GM18861 (cell line): ENCODE measurements around the gene PDK3.

ENCODE experiments used
- ATAC-seq: cut with Tn5 transposase; IDR thresholded peaks from one replicate; pipeline ENCODE4 v1.9.1; 2021; ENCODE audit not compliant: unreplicated experiment

PDK3 gene

DNA sequence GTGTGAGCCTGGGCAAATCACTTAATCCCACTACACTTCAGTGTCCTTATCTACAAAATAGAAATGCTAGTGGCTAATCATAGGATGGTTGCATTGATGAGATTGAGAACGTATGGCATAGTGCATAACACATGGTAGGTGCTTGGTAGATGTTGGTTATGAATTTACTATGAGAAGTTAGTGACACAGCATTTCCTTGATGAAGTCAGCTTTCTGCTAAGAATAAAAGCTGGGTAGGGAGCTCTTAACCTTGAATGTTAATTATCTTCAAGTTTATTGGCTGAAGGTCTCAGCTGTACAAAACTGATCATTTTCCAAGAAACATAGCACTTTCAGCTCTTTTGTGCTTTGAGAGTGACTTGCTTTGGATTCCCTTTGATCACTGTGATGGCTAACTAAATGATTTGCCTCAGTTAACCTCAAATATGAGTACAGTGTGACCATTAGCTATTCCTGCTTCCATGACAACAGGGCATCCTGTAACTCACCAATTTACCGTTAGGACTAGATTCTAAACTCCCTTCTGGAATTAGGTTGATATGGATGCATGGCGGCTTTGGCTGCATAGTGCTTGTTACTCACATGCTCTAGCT, 17.8 kb downstream of the PDK3 start:
- no peak for ATAC-seq

GRCh38 chrX:24483596-24483995, 18.5 kb downstream of the PDK3 start:
- ATAC-seq = no peak

DNA sequence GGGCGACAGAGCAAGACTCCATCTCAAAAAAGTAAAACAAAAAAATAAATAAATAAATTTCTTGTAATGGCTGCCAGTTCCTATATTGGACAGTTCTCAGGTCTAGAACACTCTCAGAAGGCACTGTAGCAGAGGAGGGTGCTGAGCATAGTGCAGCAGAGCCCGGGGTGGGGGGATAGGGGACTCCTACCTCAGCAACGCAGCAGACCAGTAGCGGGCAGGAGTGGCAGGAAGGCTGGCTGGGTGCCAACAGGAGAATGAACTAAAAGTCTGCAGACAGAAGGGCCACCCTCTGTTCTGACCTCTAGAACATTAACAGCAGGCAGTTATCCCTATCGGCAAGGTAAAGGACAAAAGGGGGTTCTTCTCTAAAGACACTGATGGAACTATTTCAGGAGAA, 20.2 kb downstream of the PDK3 start:
- ATAC-seq = no peak

DNA sequence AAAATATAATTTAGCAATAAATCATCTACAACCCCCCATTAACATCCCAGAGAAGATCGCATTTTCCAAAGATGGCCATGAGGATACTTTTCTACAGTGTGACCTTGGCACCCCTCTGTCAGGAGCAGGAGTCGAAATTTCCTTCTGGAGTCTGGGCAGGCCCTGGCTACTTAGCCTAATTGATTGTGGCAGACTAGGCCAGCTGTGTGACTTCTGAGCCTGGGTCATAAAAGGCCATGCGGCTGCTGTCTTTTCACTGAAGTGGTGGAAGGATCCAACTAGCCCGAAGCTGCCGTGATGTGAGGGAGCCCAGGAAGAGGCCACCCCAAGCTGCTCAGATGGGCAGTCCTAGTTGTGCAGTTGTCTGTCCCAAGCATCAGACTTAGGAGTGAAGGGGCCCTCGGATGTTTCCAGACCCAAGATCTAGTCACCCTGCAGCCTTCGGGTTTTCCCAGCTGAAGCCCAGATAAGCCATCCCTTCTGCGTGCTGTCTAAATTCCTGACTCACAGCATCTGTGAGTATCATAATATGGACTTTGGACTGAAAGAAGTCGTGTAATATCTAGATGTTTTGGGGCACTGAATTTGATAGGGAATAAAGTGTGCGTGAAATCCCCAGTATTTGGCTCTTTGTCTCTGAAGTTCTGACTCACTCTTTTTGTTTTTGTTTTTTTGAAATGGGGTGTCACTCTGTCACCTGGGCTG, 21.0 kb downstream of the PDK3 start:
- ATAC-seq = no peak

DNA sequence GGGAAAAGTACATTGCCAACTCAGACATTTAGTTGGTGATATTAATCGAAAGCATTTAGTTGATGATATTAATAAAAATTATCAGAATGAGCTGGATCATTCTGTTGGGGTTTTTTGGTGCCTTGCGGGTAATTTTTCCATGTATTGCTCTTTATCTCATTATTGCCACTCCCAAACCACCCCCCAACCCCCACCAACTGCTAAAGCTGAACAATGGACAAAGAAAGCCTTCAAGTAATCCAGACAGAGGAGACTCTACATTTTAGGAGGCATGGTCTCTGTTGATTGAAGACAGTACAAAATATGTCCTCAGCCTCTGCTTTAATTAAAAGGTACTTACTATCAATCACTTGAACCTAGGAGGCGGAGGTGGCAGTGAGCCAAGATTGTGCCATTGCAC, 22.5 kb downstream of the PDK3 start:
- no peak for ATAC-seq

DNA sequence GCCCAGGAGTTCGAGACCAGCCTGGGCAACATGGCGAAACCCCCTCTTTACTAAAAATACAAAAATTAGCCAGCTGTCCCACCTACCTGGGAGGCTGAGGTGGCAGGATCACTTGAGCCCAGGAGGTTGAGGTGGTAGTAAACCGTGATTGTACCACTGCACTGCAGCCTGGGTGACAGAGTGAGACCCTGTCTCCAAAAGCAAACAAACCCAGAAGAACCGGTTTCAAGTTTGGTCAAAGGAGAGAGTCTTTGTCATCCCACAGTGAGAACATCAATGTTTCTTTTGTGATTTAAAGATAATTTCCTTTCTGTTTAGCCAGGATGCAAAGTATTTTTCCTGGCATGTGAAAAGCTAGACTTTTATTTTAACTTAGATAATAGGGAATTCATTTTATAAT, 26.7 kb downstream of the PDK3 start:
- no peak for ATAC-seq

- ATAC-seq = no peak
These were observed 28.9 kb downstream of the PDK3 start for GRCh38 chrX:24493740-24494581.

DNA sequence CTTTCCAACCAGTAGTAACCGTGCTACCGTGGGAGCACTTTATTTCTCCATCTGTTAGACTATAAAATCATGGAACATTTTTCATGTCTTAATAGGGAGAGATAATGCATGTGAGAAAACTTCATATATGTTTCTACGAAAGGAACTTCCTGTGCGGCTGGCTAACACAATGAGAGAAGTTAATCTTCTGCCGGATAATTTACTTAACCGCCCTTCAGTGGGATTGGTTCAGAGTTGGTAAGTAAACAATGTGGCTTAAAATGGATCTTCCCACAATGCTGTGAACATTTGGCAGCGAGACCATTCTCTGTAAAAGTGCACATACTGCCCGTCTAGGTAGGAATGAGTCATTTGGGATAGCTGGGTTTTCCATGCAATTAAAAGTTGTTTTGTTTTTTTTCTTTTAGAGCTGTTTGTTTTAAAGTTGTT, 29.6 kb downstream of the PDK3 start:
- ATAC-seq = no peak

DNA sequence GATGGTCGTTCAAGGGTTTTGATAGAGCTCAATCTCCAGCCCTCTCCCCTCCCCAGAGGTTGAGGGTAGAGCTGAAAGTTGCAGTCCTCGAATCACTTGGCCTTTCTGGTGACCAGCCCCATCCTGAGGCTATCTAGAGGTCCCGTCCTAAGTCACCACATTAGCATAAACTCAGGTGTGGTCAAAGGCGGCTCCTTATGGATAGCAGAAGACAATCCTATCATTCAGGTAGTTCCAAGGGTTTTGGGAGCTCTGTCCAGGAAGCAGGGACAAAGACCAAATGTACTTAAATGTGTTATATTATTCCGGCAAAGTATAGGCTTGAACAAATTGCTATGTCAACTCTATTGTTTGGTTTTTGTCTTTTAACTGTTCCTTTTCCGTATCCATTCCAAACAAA, 30.6 kb downstream of the PDK3 start:
- no peak for ATAC-seq

GRCh38 chrX:24498181-24498580, 33.1 kb downstream of the PDK3 start:
- no peak for ATAC-seq

GRCh38 chrX:24498975-24499374, 33.9 kb downstream of the PDK3 start:
- peak; percentile 82 for ATAC-seq

- peak; percentile 71 for ATAC-seq
These were observed 41.0 kb downstream of the PDK3 start for GRCh38 chrX:24506082-24506481.

DNA sequence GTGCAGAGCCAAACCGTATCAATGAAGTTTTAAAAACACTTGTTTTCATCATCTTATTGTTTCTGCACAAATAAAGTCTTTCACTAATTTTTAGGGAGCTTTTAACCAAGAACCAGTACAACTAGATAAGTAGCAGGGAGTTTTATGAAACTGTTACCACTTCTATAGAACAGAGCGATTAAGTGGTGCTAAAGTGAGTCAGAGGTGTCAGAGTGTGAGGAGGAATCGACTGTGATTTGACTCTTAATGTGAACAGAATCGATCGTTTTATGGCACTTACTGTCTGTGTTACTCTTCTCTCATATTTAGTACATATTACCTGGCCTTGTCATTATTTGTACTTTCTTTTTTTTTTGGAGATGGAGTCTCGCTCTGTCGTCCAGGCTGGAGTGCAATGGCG, 43.3 kb downstream of the PDK3 start:
- ATAC-seq = no peak

GRCh38 chrX:24513416-24513815, 48.3 kb downstream of the PDK3 start:
- ATAC-seq = peak; percentile 95

DNA sequence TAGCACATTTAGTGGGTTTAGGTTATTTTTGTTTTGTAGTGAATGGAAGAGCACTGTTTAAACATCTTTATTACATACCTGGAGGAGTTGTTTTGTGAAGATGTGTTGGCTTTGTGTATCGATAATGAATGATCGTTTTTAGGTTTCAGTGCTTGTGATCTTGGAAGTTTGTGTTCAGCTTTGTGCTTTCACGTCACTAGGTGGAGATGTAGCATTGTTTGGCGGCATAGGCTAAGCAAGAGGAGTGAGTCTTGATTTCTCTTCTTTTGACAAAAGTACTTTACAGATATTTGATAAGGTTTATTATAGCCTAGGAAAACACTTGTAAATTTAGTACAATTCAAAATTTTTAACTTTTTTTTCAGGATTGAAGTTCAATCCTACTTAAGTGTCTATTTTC, 50.4 kb downstream of the PDK3 start:
- no peak for ATAC-seq

DNA sequence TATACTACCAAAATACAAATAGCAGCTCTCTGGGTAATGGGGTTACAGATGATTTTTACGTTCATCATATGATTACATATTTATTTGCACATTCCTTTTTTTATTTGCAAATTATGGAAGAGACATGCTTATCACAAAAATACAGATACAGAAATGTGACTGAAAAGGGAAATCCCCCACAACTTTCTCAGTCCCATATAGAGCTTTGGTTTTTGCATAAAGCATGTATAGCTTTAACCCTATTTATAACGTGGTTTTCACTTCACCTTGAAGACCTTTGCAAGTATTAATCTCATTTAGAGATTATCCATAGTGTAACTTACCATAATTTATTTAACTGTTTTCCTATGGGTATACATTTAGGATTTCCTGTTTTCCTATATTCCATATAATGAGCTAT, 55.4 kb downstream of the PDK3 start:
- ATAC-seq = no peak

DNA sequence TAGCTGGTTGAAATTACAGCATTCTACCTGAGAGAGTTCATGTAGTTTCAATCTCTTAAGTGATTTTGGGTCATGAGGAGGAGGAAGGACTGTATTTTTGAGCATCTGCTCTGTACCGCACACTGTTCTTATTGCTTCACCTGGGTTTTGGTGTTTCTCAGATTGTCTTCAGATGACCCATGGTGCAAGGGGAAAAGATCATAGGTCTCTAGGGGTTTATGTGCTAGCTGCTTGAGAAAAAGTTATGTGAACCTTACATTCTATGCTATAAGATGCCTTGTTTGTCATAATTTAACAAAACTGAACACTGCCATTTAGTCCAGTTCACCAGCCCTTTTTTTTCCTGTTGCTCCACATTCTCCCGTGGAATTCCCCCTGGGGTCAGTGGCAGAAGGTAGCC, 60.4 kb downstream of the PDK3 start:
- no peak for ATAC-seq

DNA sequence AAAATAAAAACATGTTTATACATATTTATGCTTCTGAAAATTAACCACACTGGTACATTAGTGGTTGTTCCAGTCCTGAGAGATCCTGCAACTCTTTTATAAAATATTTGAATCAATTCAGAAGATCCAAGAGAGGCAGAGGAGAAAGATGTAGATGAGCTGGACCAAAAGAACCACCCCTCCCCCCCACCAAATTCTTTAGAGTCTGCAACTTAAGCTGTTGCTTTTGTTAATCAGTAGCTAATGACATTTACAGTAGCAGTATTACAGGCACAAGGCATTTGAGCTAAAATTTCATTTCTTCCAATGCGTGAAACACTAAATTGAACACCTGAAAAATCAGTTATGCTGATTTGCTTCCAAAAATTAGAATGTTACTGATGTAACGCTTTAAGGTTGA, 61.5 kb downstream of the PDK3 start:
- ATAC-seq = no peak

DNA sequence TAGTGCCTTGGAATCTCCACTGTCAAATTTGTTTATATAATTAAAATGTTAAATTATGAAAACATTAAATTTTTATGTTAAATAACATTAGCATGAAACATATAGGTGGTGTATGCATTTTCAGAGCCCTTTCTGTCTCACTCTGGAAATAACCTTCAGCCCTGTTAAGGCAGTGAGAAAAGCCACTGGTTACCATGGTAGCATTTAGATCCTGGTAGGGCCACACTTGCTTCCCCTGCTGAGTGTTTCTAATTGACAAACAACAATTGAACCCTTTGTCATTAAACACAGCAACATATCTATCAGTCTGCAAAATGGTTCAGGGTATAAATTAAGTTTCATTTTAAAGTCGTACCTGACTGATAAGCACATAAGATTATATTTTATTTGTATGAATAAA, 63.5 kb downstream of the PDK3 start:
- no peak for ATAC-seq

DNA sequence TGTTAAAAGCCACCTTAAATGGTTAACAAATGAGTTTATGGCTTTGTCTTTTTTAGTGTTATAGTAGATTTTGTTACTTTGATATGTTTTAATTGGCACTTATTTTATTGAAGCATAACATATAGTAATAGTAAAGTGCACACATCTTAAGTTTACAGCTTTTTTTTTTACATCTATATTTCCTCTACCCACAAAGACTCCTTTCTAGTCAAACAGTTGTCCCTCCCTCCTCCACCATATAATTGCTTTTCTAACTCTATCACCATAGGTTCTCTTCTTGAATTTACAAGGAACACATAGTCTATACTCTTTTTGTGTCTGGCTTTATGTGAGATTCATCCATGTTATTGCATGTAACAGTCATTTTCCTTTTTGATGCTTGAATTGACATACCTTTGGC, 71.5 kb downstream of the PDK3 start:
- no peak for ATAC-seq

DNA sequence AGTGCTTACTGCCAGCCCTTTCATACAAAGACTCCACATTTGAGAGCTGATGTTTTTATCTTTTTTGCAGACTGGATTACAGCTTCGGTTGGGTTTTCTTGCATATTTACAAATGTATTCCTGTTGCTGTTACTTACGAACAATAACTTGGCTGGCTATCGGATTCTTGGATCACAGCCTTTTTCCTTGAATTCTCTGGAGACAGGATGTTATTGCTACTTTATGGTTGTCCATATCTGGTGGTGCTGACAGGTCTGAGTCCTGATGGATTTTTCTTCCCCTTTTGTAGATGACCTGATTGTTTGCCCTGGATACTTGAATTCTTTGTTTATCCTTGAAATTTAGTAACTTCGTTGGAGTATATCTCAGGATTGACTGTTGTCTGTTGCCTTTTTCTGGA, 77.7 kb downstream of the PDK3 start:
- no peak for ATAC-seq

DNA sequence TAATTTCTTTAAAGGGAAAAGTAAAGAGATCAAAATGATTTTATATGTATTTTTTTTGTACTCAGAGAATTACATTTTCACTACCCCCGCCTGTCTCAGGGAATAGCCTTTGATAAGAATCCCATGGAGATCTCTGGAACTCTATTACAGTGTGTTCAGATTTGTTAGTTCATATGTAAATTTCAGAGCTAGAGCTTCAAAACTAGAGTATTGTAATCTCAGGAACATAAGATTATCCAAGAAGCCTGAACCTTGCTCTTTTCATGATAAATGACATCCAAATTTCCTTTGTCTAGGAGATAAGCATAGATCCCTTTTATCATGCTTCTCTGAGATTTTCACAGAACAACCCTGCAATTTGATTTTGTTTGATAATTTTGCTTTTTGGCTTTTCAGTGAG, 82.9 kb downstream of the PDK3 start:
- ATAC-seq = no peak
